Muscle layer of duodenum (tissue), 2 donors: ENCODE data around the gene TRIM58.
A peak's percentile ranks its signal among the peaks of the same experiment; 100 is the strongest.

Source experiments
- H3K27ac ChIP-seq: one replicate; pipeline ENCODE4 v1.7.0; 2013; ENCODE audit warnings: mild to moderate bottlenecking, low read length
- H3K27me3 ChIP-seq: one replicate; pipeline ENCODE4 v1.7.0; 2013; ENCODE audit warnings: low read depth, mild to moderate bottlenecking, control low read depth, low read length
- H3K36me3 ChIP-seq, 2 donors: one replicate each; pipeline ENCODE4 v1.7.0; 2013; ENCODE audit warnings: low read length in 2 of 2, control low read depth in 1 of 2, mild to moderate bottlenecking in 1 of 2; ENCODE audit not compliant: insufficient read depth in 2 of 2, control insufficient read depth in 1 of 2
- H3K4me1 ChIP-seq, 2 donors: one replicate each; pipeline ENCODE4 v1.7.0; 2013; ENCODE audit warnings: low read length in 2 of 2, mild to moderate bottlenecking in 2 of 2, control low read depth in 1 of 2, moderate library complexity in 1 of 2; ENCODE audit not compliant: insufficient read depth in 2 of 2, control insufficient read depth in 1 of 2
- H3K4me3 ChIP-seq, 2 donors: one replicate each; pipeline ENCODE4 v1.7.0; 2013; ENCODE audit warnings: low read length in 2 of 2, low read depth in 1 of 2, mild to moderate bottlenecking in 1 of 2
- H3K9me3 ChIP-seq, 2 donors: one replicate each; pipeline ENCODE4 v1.7.0; 2013; ENCODE audit warnings: low read length in 2 of 2, control low read depth in 1 of 2, mild to moderate bottlenecking in 1 of 2; ENCODE audit not compliant: control insufficient read depth in 1 of 2
- donor health status: healthy.

Gene TRIM58, protein sequence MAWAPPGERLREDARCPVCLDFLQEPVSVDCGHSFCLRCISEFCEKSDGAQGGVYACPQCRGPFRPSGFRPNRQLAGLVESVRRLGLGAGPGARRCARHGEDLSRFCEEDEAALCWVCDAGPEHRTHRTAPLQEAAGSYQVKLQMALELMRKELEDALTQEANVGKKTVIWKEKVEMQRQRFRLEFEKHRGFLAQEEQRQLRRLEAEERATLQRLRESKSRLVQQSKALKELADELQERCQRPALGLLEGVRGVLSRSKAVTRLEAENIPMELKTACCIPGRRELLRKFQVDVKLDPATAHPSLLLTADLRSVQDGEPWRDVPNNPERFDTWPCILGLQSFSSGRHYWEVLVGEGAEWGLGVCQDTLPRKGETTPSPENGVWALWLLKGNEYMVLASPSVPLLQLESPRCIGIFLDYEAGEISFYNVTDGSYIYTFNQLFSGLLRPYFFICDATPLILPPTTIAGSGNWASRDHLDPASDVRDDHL

DNA sequence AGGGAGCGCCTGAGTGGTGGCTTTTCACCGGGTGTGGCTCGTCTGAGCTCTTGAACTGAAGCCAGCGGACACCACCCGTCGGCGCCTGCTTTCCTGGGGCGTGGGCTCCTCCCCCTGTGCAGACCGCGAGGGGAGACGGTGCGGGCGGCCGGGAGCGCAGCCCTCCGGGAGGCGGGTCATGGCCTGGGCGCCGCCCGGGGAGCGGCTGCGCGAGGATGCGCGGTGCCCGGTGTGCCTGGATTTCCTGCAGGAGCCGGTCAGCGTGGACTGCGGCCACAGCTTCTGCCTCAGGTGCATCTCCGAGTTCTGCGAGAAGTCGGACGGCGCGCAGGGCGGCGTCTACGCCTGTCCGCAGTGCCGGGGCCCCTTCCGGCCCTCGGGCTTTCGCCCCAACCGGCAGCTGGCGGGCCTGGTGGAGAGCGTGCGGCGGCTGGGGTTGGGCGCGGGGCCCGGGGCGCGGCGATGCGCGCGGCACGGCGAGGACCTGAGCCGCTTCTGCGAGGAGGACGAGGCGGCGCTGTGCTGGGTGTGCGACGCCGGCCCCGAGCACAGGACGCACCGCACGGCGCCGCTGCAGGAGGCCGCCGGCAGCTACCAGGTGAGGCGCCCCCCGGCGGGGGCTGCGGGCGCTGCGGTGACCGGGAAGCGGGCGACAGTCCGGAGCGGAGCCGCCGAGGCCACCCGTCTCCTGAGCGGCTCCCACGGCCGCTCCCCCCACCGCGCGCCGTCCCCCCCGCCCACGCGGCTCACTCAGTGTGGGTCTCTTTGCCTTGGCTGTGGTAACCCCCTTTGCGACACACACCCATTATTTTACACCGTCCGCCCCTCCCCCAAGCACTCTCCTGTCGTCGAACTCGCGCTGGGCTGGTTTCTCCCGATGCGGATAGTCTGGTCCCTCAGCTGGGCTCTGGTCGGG is at the start of gene TRIM58:
TSS of gene TRIM58 (plus strand) at position 119 of the 916 bp plus-strand sequence. CDS start at position 179, 60 bp downstream.
- Histone ChIP-seq H3K4me3 (peak within 1 kb of the TSS; percentile 46 to 64), H3K9me3 (no peaks in the 10 kb centered on the region), H3K27ac (no peak within 1 kb of the TSS), H3K27me3 (peaks cover 4% of the 10 kb centered on the region), H3K36me3 (no peaks in the 10 kb centered on the region), H3K4me1 (peaks cover 0 to 4% of the 10 kb centered on the region in 2 donors)

DNA sequence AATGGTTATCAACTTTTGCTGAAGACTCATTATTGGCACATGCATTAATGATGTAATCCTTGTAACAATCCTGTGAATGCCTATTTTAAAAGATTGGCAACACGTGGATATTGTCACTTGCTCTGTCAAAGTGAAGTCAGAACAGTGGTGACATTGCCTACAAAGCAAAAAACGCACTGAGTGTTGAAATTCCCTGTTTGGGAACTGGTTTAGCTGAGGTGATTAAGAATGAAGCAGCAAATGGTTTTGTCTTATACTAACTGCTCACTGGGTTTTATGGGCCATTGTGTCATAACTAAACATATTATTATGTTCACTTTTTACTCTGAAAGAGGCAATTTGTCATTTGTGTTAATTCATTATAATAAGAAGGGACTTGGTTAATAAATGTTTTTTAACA is 44.4 kb upstream of the TRIM58 start:
- H3K4me3 ChIP-seq: no peak overlapping the region
- H3K27me3 ChIP-seq: no peaks in the 10 kb centered on the region
- no peaks in the 10 kb centered on the region for H3K36me3 ChIP-seq
- H3K4me1 ChIP-seq: no peaks in the 10 kb centered on the region
- no peak overlapping the region for H3K27ac ChIP-seq
- peaks cover 0 to 3% of the 10 kb centered on the region in 2 donors for H3K9me3 ChIP-seq

DNA sequence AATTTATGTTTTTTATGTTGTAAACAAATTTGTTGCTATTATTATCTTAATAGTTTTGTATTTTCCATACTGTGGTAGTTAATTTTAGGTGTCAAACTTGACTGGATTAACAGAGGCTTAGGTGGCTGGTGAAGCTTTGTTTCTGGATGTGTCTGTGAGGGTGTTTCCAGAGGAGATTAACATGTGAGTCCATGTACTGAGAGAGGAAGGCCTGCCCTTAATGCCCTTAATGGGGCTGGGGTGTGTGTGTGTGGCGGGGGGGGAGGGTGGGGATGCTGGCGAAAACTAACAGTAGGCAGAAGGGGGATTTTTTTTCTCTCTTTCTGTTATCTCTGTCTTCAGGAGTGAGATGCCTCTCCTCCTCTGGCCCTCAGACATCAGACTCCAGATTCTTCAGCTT is 34.9 kb upstream of the TRIM58 start:
- Histone ChIP-seq H3K27me3 (no peaks in the 10 kb centered on the region), H3K9me3 (no peaks in the 10 kb centered on the region), H3K36me3 (no peaks in the 10 kb centered on the region), H3K4me3 (no peak overlapping the region), H3K4me1 (no peaks in the 10 kb centered on the region), H3K27ac (no peak overlapping the region)

DNA sequence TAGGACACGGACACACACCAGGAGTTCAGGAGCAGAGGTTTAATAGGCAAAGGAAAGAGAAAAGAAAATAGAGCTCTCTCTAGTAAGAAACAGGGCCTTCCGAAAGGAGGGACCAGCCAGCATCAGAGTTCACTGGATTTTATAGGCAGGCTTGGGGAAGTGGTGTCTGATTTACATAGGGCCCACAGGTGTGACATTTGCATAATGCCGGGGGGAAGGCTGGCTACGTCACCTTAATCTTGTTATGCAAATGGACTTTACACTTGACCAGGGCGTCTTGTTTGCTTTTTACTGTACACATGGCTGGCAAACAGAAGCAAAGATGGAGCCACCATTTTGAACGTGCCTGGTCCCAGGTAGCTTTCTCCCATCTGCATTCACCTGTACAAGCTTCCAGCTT is 33.0 kb upstream of the TRIM58 start, which contains the start of gene OR14A16:
TSS of gene OR14A16 (minus strand) at position 97 of the 400 bp plus-strand sequence. CDS start 8,390 bp downstream, outside the sequence.
- Histone ChIP-seq H3K36me3 (no peaks in the 10 kb centered on the region), H3K4me1 (no peaks in the 10 kb centered on the region), H3K4me3 (no peak within 1 kb of the TSS), H3K27ac (no peak within 1 kb of the TSS), H3K27me3 (no peaks in the 10 kb centered on the region), H3K9me3 (no peaks in the 10 kb centered on the region)

DNA sequence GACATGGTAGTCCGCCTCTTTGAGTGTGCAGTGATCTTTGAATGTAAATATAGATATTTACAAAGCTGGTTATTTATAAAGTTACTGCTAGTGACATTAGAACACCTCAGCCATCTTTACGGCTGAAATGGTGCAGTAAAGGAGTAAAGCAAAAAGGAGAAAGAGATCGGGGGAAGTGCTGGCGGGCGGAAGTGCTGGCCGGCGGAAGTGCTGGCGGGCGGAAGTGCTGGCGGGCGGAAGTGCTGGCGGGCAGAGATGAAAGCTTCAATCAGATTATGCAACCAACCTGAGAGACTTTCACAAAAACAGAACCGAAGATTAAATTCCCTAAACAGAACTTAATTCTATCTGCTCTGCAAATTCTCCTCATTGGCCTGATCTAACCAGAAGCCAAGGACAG is 31.6 kb upstream of the TRIM58 start:
- Histone ChIP-seq H3K36me3 (no peaks in the 10 kb centered on the region), H3K4me1 (no peaks in the 10 kb centered on the region), H3K27ac (no peak overlapping the region), H3K27me3 (no peaks in the 10 kb centered on the region), H3K4me3 (no peak overlapping the region), H3K9me3 (no peaks in the 10 kb centered on the region)

DNA sequence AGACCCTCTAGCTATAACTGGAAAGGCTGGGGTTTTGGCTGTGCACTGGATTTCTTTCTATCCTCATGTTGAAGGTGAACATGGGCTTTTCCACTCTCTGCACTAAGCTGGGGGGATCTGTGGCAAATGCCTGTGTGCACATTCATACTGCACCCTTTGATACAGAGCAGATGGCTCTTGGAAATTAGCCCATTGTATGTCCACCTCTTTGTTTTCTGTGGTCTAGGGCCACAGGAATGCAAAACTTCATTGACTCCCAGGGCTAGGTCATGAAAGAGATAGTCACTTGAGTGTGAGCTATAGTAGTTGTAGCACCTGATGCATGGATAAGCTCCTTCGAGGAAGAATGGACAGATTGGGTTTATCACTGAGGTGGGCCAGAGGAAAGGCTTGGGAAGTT is 27.3 kb upstream of the TRIM58 start:
- Histone ChIP-seq H3K4me1 (no peaks in the 10 kb centered on the region), H3K27me3 (no peaks in the 10 kb centered on the region)

DNA sequence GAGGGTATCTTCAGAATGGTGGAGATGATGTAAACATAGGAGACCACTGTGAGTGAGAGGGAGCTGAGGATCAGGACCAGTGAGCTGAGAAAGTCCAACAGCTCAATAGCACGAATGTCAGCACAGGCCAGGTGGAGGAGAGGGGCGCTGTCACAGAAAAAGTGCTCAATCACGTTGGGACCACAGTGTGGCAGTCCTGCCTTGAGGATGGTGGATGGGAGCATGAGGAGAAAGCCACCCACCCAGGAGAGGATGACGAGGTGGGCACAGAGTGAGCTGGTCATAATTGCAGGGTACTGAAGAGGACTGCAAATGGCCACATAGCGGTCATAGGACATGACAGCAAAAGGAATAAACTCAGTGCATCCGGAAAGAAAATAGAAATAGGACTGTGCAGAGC is 23.4 kb upstream of the TRIM58 start:
- no peaks in the 10 kb centered on the region for H3K27me3 ChIP-seq
- H3K9me3 ChIP-seq: no peaks in the 10 kb centered on the region
- no peaks in the 10 kb centered on the region for H3K36me3 ChIP-seq
- H3K4me1 ChIP-seq: no peaks in the 10 kb centered on the region
- H3K4me3 ChIP-seq: no peak overlapping the region
- no peak overlapping the region for H3K27ac ChIP-seq

More for the DNA sequence above, 27.3 kb upstream of the TRIM58 start:
- H3K9me3 ChIP-seq: no peaks in the 10 kb centered on the region
- no peak overlapping the region for H3K4me3 ChIP-seq
- H3K27ac ChIP-seq: no peak overlapping the region
- H3K36me3 ChIP-seq: no peaks in the 10 kb centered on the region

DNA sequence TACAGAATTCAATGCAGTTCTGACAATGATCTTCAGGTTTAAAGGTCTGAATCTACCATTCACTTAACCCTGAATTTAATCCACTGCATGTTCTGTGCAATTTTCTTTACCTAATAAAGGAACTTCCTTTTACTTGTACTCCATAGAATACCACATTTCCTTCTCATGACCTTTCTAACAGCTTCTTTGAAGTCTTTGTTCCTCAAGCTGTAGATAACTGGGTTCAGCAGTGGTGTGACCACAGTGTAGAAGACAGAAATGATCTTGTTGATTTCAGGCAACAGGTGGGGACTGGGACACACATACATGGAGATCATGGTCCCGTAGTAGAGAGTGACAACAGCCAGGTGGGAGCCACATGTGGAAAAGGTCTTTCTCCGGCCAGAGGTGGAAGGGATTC is 16.2 kb upstream of the TRIM58 start:
- Histone ChIP-seq H3K4me1 (no peaks in the 10 kb centered on the region), H3K36me3 (no peaks in the 10 kb centered on the region), H3K9me3 (no peaks in the 10 kb centered on the region)

DNA sequence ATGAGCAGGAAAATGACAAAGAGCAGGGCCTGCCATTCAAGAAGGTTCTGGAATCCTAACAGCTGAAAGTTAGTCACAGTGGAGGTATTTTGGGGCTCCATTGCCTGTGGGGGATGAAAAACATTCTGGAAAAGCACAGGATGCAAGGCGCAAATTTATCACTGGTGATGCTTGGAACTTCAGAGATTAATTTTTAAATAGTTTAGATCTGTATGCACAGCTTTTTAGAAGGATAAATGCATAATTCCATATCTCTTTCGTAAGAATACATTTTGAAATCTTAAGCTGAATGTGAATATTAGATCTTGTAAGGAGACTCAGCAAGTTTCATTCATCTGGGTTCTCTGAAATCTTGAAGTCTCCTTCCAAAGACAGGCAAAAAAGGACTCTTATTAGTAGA is 15.2 kb upstream of the TRIM58 start, which contains the start of gene OR11L1:
TSS of gene OR11L1 (minus strand) at position 101 of the 400 bp plus-strand sequence. CDS start at position 101, 0 bp downstream.
- H3K4me3 ChIP-seq: no peak within 1 kb of the TSS
- no peaks in the 10 kb centered on the region for H3K27me3 ChIP-seq
- H3K9me3 ChIP-seq: no peaks in the 10 kb centered on the region
- H3K36me3 ChIP-seq: no peaks in the 10 kb centered on the region
- H3K4me1 ChIP-seq: no peaks in the 10 kb centered on the region
- H3K27ac ChIP-seq: no peak within 1 kb of the TSS

More for the DNA sequence above, 16.2 kb upstream of the TRIM58 start:
- Histone ChIP-seq H3K27ac (no peak overlapping the region), H3K4me3 (no peak overlapping the region), H3K27me3 (no peaks in the 10 kb centered on the region)

DNA sequence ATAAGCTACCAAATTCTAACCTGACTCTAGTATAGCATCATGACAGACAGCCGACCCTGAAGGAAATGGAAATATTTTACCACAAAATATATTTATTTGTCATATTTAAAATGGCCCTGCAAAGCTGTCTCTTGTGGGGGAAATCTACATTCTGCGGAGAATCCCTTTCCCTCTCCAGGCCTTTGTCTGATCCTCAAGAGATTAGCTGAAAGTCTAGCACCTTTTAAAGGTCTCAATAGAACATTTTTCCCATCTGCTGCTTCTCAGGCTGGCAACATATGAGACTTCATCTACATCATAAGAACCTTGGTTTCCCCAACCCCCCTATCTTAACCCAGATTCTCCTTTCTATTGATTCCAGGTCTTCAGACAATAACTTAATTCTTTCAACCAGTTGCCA is 13.6 kb upstream of the TRIM58 start:
- no peaks in the 10 kb centered on the region for H3K4me1 ChIP-seq
- no peaks in the 10 kb centered on the region for H3K9me3 ChIP-seq
- H3K4me3 ChIP-seq: no peak overlapping the region
- no peaks in the 10 kb centered on the region for H3K36me3 ChIP-seq
- H3K27ac ChIP-seq: no peak overlapping the region
- H3K27me3 ChIP-seq: no peaks in the 10 kb centered on the region
